Common myeloid progenitor, CD34-positive (primary cell): ENCODE measurements around the gene RNLS.

Source experiments
- CTCF ChIA-PET: fragments of 350-600 bp; sonication (Branson Sonifier 250); formaldehyde crosslinking; loops from one replicate; lab custom pipeline; 2021; ENCODE audit warnings: antibody characterized with exemption; lab: Charles Lee
- POLR2A ChIA-PET: fragments of 350-600 bp; sonication (Branson Sonifier 250); formaldehyde crosslinking; loops from one replicate; lab custom pipeline; 2021; ENCODE audit warnings: antibody characterized with exemption; lab: Charles Lee
- DNase-seq, 3 donors: peaks; one replicate each; pipeline versions ENCODE4 v3.0.0 to v3.0.0-alpha.2; 2013
- H3K27ac ChIP-seq, 2 experiments: 1 replicate in 1 of 2; 2 replicates in 1 of 2; pipeline ENCODE4 v1.7.0; 2013; ENCODE audit warnings: inconsistent platforms in 2 of 2, low read length in 2 of 2, mild to moderate bottlenecking in 2 of 2, low read depth in 1 of 2, moderate library complexity in 1 of 2; ENCODE audit not compliant: severe bottlenecking in 2 of 2, insufficient read depth in 1 of 2, poor library complexity in 1 of 2
- H3K27me3 ChIP-seq, 5 experiments: replicated peaks in 2 of 5; 1 replicate in 3 of 5; 2 replicates in 2 of 5; pipeline versions ENCODE4 v1.6.1 to v1.7.0; 2013; ENCODE audit warnings: low read length in 4 of 5, mild to moderate bottlenecking in 2 of 5, moderate library complexity in 2 of 5, inconsistent platforms in 1 of 5; ENCODE audit not compliant: insufficient read depth in 5 of 5, control insufficient read depth in 4 of 5
- H3K36me3 ChIP-seq, 4 experiments: 1 replicate in 2 of 4; 2 replicates in 2 of 4; pipeline versions ENCODE4 v1.6.1 to v1.7.0; 2013; ENCODE audit warnings: low read length in 3 of 4, control low read depth in 1 of 4, mild to moderate bottlenecking in 1 of 4; ENCODE audit not compliant: control insufficient read depth in 4 of 4, insufficient read depth in 4 of 4
- H3K4me1 ChIP-seq, 4 experiments: 1 replicate in 3 of 4; 2 replicates in 1 of 4; pipeline versions ENCODE4 v1.6.1 to v1.7.1; 2013; ENCODE audit warnings: low read length in 3 of 4, mild to moderate bottlenecking in 3 of 4, control low read depth in 1 of 4, inconsistent platforms in 1 of 4, moderate library complexity in 1 of 4; ENCODE audit not compliant: control insufficient read depth in 4 of 4, insufficient read depth in 4 of 4; ENCODE audit errors: control extremely low read depth in 1 of 4
- H3K4me3 ChIP-seq, 7 experiments: 1 replicate in 4 of 7; 2 replicates in 3 of 7; pipeline versions ENCODE4 v1.5.1 to v1.7.0; 2013; ENCODE audit warnings: mild to moderate bottlenecking in 7 of 7, low read length in 6 of 7, moderate library complexity in 6 of 7, inconsistent platforms in 2 of 7, low read depth in 2 of 7, control low read depth in 1 of 7; ENCODE audit not compliant: insufficient read depth in 4 of 7, control insufficient read depth in 1 of 7; ENCODE audit errors: extremely low read depth in 1 of 7
- H3K9me3 ChIP-seq, 5 experiments: 1 replicate in 4 of 5; 2 replicates in 1 of 5; pipeline versions ENCODE4 v1.6.1 to v1.7.1; 2013; ENCODE audit warnings: low read length in 4 of 5, mild to moderate bottlenecking in 2 of 5, inconsistent platforms in 1 of 5, low read depth in 1 of 5, moderate library complexity in 1 of 5; ENCODE audit not compliant: control insufficient read depth in 4 of 5, insufficient read depth in 2 of 5; ENCODE audit errors: control extremely low read depth in 1 of 5
- WGBS: methylation state at CpG from one replicate; pipeline ENCODE4 v1.1.5; 2013; ENCODE audit not compliant: insufficient coverage; 5-methylcytosine and 5-hydroxymethylcytosine counted together

RNLS gene

DNA sequence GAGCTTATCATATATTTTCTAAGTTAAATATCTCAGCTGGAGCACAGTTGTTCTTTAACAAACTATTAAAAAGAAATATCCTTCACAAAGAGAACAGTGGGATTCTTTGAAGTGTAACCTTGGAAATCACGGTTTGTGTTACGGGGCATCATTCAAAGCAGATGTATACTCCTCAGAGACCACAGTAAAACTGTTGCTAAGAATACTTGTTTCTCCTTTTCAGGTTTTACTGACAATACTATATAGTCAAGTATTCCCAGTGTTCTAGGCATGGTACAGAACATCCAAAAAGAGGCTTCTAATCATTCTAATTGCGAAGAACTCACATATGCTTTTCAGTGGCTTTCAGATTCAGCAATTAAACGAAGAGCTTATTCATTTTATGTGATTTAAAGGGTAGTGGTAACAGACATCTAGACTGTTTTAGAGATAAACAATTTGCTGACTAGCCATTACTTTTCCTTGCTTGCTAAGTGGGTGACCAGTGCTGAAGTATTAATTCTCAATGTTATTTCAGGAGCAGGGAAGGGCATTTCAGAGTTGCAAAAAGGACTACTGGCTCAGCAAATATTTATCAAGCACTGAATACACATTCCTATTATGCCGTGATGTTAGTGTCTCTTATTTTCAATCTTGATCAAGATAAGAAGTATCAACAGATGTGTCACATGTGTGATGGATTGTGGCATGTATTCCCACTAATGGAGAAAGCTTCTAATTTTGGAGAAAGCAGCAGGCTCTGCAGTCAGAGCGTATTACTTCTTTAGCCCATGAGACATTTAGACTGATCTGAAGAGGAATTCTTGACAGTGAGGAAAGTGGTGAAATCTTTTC is 236.8 kb downstream of the RNLS start:
- no peak for DNase-seq
- Histone ChIP-seq H3K27me3 (no peaks in the 10 kb centered on the region), H3K4me1 (peaks cover 0 to 12% (median 8%) of the 10 kb centered on the region in 4 experiments), H3K4me3 (no peak overlapping the region), H3K36me3 (no peaks in the 10 kb centered on the region), H3K9me3 (peaks cover 0 to 2% (median 0%) of the 10 kb centered on the region in 5 experiments), H3K27ac (no peak overlapping the region)
- 89% methylated on average over 3 of the region's 6 CpGs for WGBS
- POLR2A ChIA-PET = interaction anchor here (0.7 kb wide), 1 partner anchor 28 kb away, joined by 4 read pairs; no protein-coding TSS in a partner anchor
- CTCF ChIA-PET = interaction anchor here (1.2 to 1.7 kb wide), 2 partner anchors 9 to 10 kb away, joined by 4 to 5 read pairs; no protein-coding TSS in a partner anchor

DNA sequence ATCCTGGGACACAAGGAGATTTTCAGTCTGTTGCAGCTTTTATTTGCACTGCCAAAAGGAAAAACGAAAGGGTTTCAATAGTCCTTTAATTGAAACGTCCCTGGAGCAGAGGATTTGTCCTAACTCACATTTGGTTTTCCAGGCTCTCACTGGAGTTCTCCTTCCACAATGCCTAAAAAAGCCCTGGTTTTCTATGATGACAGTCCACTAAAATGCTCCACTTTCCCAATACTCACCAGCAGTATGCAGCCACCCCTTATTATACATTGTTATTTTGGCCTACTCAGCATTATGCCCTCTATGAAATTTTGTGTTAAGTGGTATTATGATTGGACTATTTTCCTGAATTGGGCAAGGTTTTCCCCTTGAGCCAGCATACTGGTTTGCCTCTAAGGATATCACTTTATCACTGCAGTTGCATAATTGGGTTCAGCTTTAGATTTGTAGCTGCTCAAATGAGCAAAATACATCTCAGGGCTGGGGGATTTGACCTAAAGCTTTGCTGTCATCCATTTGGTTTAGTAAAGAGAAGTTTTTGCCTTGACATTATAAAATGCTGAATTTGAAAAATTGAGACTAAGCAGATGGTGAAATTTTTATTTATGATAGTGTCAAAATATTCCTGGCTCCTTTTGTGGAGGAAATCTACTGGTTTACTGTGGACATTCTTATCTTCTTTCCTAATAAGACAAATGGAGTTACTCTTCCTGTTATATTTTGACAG is 239.2 kb downstream of the RNLS start:
- Histone ChIP-seq H3K4me1 (peaks cover 0 to 12% (median 8%) of the 10 kb centered on the region in 4 experiments), H3K27ac (no peak overlapping the region), H3K36me3 (no peaks in the 10 kb centered on the region), H3K27me3 (no peaks in the 10 kb centered on the region), H3K9me3 (peaks cover 0 to 2% (median 0%) of the 10 kb centered on the region in 5 experiments), H3K4me3 (no peak overlapping the region)
- DNase-seq = no peak
- 81% methylated on average over 2 of the region's 2 CpGs for WGBS
- ChIA-PET CTCF (interaction anchor here (1.5 kb wide), 1 partner anchor 46 kb away, joined by 3 read pairs; no protein-coding TSS in a partner anchor), POLR2A (no interaction called here)

DNA sequence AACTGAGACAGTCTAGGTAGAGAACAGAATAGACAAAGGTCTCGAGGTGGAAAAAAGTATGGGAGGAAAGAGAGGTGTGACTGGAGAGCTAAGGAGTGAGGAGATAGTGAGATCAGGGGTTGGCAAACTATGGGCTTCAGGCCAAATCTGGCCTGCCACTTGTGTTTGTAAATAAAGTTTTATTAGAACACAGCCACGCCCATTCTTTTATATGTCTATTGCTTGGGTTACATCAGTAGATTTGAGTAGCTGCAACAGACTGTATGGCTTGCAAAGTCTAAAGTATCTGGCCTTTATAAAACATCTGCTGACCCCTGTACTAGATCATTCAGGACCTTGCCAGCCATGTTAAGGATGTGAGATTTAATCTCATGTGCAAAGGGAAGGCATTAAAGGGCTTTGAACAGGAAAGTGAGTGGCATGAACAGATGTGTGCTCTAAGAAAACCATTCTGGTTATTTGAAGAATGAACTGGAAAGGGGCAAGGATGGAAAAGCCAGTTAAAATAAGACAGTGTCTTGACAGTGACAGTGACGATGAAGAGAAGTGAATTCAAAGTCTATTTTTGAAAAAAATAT is 240.3 kb downstream of the RNLS start:
- peaks cover 0 to 10% (median 8%) of the 10 kb centered on the region in 4 experiments for H3K4me1 ChIP-seq
- peaks cover 0 to 2% (median 0%) of the 10 kb centered on the region in 5 experiments for H3K9me3 ChIP-seq
- H3K27ac ChIP-seq = no peak overlapping the region
- H3K27me3 ChIP-seq = no peaks in the 10 kb centered on the region
- POLR2A ChIA-PET = no interaction called here
- CTCF ChIA-PET = no interaction called here
- DNase-seq = no peak
- no peak overlapping the region for H3K4me3 ChIP-seq
- no peaks in the 10 kb centered on the region for H3K36me3 ChIP-seq
- 100% methylated on average over 3 of the region's 3 CpGs for WGBS

DNA sequence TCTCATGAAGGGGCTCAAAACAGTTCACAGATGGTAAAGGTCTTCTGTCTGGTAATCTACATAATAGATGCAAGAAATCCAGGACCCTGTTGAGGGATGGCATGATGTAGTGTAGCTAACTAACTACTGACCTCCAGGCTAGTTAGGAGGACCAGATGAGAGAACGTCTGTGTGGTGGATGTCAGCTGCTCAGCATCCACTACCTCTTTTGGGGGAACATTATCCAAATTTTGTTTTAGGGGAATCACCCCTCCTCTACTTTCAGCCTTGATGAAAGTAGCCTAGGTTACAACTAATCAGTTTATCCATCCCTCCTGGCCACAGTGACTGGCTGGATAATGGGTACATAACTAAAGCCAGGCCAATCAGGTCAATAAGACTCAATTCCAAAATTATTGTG is 246.0 kb downstream of the RNLS start:
- H3K27me3 ChIP-seq = no peaks in the 10 kb centered on the region
- ChIA-PET CTCF (interaction anchor here (1.3 kb wide), 1 partner anchor 10 kb away, joined by 5 read pairs; no protein-coding TSS in a partner anchor), POLR2A (no interaction called here)
- peaks cover 11 to 23% (median 15%) of the 10 kb centered on the region in 4 experiments for H3K4me1 ChIP-seq
- H3K36me3 ChIP-seq = no peaks in the 10 kb centered on the region
- no CpG with 5 or more reads among the region's 1 CpG for WGBS
- H3K27ac ChIP-seq = no peak overlapping the region
- no peak for DNase-seq
- peaks cover 0 to 2% (median 0%) of the 10 kb centered on the region in 5 experiments for H3K9me3 ChIP-seq
- H3K4me3 ChIP-seq = no peak overlapping the region

DNA sequence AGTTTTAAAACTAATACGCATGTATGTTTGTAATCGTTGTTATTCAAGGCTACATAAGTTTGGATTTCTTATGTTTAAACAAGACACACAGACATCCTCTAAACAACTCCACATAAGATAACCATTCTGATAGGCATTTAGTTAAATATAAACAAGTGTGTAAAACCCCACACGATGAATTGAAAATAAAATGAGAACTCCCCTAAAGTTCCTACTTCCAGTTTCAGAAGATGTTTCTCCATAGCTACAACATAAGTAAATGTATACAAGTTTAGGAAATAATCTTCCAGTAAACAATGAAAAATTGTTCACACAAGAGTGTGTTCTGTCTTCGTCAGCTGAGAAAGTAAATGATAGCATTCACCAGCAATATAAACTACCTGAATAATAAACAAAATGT is 246.8 kb downstream of the RNLS start:
- no peak for DNase-seq
- H3K27ac ChIP-seq = no peak overlapping the region
- no peaks in the 10 kb centered on the region for H3K27me3 ChIP-seq
- H3K4me1 ChIP-seq = peaks cover 11 to 31% (median 21%) of the 10 kb centered on the region in 4 experiments
- no peaks in the 10 kb centered on the region for H3K36me3 ChIP-seq
- no peaks in the 10 kb centered on the region for H3K9me3 ChIP-seq
- no CpG with 5 or more reads among the region's 4 CpGs for WGBS
- no peak overlapping the region for H3K4me3 ChIP-seq
- ChIA-PET CTCF (interaction anchor here (1.6 kb wide), 1 partner anchor 10 kb away, joined by 4 read pairs; no protein-coding TSS in a partner anchor), POLR2A (no interaction called here)

DNA sequence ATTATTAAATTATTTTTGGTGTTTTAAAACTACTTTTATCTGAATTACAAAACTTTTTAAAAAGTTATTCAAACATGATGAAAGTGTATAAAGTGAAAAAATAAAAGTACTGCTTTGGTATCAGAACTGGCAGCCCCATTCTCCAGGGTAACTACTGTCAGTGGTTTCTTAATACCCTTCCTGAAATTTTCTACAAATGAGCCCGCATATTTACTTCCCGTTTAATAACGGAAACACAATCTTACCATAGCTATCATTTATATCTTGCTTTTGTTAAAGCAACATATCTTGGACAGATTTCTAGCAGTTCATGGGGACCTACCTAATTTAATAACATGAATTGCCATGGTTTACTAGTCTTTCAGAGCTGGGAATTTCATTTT is 249.9 kb downstream of the RNLS start:
- Histone ChIP-seq H3K4me1 (peaks cover 11 to 42% (median 24%) of the 10 kb centered on the region in 4 experiments), H3K36me3 (no peaks in the 10 kb centered on the region), H3K9me3 (no peaks in the 10 kb centered on the region), H3K4me3 (no peak overlapping the region), H3K27me3 (no peaks in the 10 kb centered on the region), H3K27ac (no peak overlapping the region)
- ChIA-PET POLR2A (no interaction called here), CTCF (interaction anchor here (1.0 kb wide), 1 partner anchor 19 kb away, joined by 4 read pairs; no protein-coding TSS in a partner anchor)
- 0% methylated on average over 3 of the region's 3 CpGs for WGBS
- peak; percentile 24 to 73 (median 60) for DNase-seq
